HG03108 (cell line): ENCODE data around the gene APOLD1.
"Not testable (repeated sequence)": the region's sequence is repeated elsewhere in the genome, so short reads cannot be mapped to it uniquely, and the experiment has no call there.

Experiments
- ATAC-seq: cut with Tn5 transposase; IDR thresholded peaks from one replicate; pipeline ENCODE4 v1.9.1; 2021; ENCODE audit warnings: moderate library complexity; ENCODE audit not compliant: unreplicated experiment

The APOLD1 gene

GRCh38 chr12:12839003-12839395 lies 53.5 kb downstream of the APOLD1 start:
- ATAC-seq: no peak

DNA sequence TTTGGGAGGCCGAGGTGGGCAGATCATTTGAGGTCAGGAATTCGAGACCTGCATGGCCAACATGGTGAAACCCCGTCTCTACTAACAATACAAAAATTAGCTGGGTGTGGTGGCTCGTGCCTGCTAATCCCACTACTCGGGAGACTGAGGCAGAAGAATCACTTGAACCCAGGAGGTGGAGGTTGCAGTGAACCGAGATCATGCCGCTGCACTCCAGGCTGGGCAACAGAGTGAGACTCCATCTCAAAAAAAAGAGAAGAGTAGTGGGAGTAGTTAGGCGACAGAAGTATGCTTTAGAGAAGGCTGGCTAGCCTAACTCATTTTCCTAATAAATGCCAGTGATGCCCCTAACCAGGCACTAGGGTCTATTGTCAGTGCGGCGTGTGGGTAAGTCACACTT lies 54.0 kb downstream of the APOLD1 start:
- ATAC-seq: not testable (repeated sequence)

DNA sequence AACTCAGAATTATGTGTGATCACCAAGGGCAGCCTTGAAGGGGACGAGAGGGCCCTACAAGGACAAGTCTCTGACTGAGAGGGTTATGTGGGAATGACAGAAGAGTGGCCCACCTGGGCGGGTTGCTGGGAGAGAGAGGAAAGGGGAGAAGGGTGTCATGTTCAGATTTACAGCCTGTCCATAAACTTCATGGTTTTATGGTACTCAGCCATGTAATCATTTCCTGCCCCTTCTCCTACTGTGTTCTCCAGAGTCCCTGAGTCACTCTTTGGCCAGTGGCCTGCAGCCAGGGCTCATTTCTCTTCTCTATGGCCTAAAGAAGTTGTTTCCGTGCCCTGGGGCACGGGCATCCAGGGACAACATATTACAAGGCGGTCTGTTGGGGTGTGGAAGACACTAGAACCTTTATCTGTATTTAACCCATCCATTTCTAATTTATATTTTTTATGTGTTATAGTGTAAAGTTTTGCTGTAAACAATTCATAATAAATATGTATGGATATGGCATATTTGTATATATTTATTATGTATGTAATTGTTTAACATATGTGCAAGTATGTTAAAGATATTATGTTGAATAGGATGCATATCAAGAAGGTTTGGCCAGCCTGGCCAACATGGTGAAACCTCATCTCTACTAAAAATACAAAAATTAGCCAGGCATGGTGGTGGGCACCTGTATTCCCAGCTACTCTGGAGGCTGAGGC lies 54.6 kb downstream of the APOLD1 start:
- no peak for ATAC-seq

- ATAC-seq: no peak
Measured at GRCh38 chr12:12840580-12840899, 55.1 kb downstream of the APOLD1 start.
